Left renal pelvis (tissue), 4 donors: ENCODE results near the gene CELF1. TPM values are rescaled to one million over a fixed set of nuclear protein-coding genes. Genes with fewer than 3 reads are reported as not detected.
A peak's percentile ranks its signal among the peaks of the same experiment; 100 is the strongest.
"Not testable (repeated sequence)": the region's sequence is repeated elsewhere in the genome, so short reads cannot be mapped to it uniquely, and the experiment has no call there.

ENCODE experiments used
- DNase-seq, 4 donors: peaks; one replicate each; pipeline ENCODE4 v3.0.0-alpha.2; 2013; ENCODE audit warnings: low read depth in 4 of 4, low spot score in 3 of 4
- polyA plus RNA-seq, 4 donors: library from polyadenylated mRNA; unstranded; fragments of 120-200 nt; gene quantifications; one replicate each; pipeline ENCODE4 v1.2.1, GENCODE V29; 2013; ENCODE audit not compliant: insufficient read length in 4 of 4

CELF1 gene
- polyA plus RNA-seq, 4 donors: 76.5 to 122 (median 106) TPM

DNA sequence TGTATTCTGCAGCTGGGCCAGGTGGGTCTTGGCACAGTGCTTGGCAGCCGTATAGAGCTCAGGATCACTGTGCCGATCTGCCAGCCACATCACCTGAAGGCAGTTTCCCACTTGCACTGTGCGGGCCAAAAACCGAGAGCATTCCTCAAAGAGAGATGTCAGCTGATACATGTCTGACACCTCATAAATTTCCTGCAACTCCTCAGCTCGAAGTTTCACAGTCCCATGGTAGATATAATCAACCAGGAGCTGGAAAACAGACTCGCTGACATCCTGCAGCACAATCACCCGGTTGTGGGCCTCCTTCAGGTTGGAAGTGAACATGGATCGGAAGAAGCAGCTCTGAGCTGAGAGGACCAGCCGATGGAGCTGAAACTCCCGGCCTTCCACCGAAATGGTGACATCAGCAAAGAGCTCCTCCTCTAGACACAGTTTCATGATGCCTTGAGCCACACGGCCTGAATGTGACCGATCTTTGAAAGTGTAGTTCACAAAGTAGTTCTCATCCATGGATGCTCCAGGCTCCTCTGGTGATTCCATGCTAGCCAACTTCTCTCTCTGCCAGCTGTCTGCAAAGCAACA is 24.6 kb upstream of the CELF1 start:
- no peak for DNase-seq

DNA sequence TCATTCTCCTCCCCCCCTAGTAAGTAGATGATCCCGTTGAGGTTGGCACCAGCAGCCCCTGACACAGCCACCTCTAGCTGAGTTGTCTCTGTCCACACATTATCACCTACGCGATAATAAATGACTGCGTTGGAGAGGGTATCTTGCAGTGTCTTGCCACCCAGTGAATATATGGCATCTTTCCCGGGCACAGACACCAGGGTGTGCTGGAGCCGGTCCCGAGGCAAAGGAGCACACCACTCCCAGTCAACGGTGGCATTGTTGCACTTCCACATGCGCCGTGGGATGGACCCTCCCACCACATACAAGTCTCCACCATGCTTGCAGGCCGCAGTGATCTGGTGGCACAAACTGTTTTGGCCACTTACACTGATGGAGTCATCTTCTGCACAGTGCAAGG is 20.4 kb upstream of the CELF1 start:
- DNase-seq: no peak

- DNase-seq: no peak
Observed at GRCh38 chr11:47572715-47573255, 19.9 kb upstream of the CELF1 start.

- no peak for DNase-seq
Observed at GRCh38 chr11:47571895-47572294, 19.0 kb upstream of the CELF1 start.

GRCh38 chr11:47571357-47571729 is 18.4 kb upstream of the CELF1 start:
- DNase-seq: no peak

- DNase-seq: no peak
Observed at GRCh38 chr11:47570651-47571356, 17.9 kb upstream of the CELF1 start.

- DNase-seq: no peak
Observed at GRCh38 chr11:47569646-47570045, 16.7 kb upstream of the CELF1 start.

DNA sequence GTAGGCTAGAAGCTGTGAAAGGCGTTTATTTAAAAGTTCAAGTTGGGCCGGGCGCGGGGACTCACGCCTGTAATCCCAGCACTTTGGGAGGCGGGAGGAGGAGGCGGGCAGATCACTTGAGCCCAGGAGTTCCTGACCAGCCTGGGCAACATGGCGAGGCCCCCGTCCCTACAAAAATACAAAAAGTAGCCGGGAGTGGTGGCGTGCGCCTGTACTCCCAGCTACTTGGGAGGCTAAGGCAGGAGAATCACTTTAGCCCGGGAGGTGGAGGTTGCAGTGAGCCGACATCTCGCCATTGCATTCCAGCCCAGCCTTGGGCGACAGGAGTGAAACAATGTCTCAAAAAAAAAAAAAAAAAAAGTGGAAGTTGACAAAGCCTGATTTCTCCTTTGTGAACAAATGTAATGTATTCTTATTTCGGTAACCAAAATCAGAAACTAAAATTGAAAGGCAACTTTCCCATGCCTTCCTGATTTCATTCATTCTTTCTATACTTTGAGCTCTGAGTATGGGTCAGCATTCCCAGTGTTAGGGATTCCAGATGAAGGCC is 13.3 kb upstream of the CELF1 start:
- no peak for DNase-seq

DNA sequence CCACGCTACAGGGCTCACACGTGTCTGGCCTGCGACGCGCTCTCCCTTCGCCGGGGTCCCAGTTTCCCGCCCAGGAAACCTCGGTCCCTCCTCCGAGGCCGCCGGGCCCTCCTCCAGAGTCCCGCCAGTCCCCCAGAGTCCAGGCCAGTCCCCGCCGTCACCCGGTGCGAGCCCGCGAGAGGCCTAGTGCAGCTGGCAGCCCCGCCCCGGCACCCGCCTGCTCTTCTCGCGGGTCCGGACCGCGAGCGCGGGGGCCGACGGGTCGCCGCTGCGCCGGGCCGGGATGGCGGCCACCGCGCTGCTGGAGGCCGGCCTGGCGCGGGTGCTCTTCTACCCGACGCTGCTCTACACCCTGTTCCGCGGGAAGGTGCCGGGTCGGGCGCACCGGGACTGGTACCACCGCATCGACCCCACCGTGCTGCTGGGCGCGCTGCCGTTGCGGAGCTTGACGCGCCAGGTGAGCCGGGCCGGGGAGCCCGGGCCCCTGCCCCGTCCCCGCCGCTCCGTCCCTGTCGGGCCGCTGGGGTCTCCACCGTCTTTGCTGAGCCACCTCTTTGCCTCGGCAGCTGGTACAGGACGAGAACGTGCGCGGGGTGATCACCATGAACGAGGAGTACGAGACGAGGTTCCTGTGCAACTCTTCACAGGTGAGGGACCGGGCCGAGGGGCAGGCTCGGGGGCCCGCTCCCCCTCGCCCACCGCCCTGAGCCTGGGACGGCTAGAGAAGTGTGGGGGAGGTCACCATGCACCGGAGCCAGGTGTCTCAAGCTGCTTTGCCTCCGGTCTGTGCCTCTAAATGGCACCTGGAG is 12.6 kb upstream of the CELF1 start, which contains the start of gene PTPMT1:
TSS of gene PTPMT1 (plus strand) at position 260 of the 809 bp plus-strand sequence. CDS start at position 284, 24 bp downstream.
- no peak for DNase-seq

- DNase-seq: no peak
Observed at GRCh38 chr11:47564933-47565339, 12.0 kb upstream of the CELF1 start.

DNA sequence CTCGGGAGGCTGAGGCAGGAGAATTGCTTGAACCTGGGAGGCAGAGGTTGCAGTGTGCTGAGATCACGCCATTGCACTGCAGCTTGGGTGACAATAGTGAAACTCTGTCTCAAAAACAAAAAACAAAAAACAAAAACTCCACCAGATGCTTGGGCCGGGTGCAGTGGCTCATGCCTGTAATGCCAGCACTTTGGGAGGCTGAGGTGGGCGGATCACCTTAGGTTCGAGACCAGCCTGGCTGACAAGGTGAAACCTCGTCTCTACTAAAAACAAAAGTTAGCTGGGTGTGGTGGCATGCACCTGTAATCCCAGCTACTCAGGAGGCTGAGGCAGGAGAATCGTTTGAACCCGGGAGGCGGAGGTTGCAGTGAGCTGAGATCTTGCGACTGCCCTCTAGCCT is 11.4 kb upstream of the CELF1 start:
- not testable (repeated sequence) for DNase-seq

DNA sequence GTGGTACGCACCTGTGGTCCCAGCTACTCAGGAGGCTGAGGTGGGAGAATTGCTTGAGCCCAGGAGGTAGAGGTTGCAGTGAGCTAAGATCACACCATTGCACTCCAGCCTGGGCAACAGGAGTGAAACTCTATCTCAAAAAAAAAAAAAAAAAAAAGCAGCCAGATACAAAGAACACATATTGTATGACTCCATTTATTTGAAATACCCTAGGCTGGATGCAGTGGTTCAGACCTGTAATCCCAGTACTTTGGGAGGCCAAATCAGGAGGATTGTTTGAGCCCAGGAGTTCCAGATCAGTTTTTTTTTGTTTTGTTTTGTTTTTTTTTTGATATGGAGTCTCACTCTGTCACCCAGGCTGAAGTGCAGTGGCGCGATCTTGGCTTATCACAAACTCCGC is 9.5 kb upstream of the CELF1 start:
- DNase-seq: not testable (repeated sequence)

DNA sequence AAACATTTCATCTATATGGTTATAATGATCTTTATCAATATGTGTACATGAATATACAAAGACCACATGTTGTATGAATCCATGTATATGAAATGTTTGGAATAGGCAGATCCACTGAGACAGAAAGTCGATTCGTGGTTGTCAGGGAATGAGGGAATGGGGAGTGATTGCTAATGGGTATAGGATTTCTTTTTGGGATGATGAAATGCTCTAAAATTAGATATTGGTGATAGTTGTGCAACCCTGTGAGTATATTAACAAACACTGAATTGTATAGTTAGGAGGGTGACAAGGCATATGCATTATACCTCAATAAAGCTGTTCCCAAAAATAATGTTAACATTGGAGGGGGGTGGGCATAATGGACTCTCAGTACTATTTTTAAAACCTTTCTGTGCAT is 7.5 kb upstream of the CELF1 start:
- no peak for DNase-seq

DNA sequence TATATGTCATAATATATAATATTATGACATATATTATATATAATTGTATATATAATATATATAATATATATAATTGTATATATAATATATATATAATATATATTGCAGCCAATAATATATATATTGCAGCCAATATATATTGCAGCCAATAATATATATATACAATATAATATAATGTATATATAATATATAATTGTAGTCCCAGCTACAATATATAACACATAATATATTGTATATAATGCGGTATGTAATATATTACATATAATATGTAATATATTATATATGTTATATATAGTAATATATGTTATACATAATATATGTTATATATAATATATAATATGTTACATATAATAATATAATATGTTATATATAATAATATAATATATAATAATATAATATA is 5.8 kb upstream of the CELF1 start:
- DNase-seq: no peak

DNA sequence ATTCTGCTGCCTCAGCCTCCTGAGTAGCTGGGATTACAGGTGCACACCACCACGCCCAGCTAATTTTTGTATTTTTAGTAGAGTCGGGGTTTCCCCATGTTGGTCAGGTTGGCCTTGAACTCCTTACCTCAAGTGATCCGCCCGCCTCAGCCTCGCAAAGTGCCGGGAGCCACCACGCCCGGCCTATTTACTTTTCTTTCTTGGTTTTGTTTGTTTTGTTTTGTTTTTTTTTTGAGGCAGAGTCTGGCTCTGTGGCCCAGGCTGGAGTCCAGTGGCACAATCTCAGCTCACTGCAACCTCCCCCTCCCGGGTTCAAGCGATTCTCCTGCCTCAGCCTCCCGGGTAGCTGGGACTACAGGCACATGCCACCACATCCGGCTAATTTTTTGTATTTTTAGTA is 4.1 kb upstream of the CELF1 start:
- DNase-seq: not testable (repeated sequence)

DNA sequence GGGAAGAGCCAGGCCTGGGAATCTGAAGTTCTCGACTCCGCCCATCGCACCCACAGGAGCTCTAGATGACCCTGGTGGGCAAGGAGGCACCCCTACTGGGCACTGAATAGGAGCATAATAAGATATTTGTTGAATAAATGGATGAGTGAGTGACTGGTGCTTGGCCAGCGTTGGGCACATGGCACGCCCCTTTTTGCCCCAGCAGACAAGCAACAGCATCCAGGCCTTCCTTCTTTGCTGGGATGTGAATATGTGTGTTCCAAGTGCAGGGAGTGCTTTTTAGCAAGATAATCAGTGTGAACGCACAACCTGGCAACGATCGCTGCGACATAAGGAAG is 443 bp upstream of the CELF1 start:
- no peak for DNase-seq

DNA sequence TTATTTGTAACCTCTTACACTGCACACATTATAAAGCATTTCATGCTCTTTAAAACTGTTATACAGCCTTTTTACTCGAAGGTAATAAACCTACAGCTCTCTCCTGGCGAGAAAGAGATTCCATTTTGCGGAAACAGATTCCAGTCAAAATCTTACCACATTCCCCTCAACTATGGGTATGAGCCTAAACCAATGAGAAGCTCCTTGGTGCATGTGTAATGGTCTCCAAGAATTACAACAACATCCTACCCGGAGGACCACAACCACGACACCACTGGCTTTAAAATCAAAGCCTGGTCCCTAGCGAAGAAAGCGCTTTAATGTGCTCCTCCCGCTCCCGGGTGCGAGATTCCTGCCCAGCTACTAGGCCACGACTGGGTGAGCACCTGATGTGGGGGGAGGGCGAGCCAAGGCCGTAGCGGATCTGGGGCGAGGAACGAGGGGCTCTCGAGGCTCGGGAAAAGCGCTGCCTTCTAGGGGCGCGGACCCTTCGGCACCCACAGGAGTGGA is 821 bp downstream of the CELF1 start:
- peak in 1 of 4 donors; percentile 43 for DNase-seq

GRCh38 chr11:47551086-47551485 is 1.8 kb downstream of the CELF1 start:
- no peak for DNase-seq

GRCh38 chr11:47550288-47551047 is 2.5 kb downstream of the CELF1 start:
- no peak for DNase-seq

DNA sequence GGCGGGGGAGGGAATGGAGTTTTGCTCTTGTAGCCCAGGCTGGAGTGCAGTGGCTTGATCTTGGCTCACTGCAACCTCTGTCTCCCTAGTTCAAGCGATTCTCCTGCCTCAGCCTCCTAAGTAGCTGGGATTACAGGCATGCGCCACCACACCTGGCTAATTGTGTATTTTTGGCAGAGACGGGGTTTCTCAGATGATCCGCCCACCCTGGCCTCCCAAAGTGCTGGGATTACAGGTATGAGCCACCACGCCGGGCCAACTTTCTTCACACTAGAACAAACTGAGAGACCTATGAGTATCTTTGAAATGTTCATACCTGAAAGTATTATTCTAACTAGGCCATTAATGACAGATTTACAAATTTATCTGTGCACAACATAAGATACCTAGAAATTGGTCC is 6.7 kb downstream of the CELF1 start:
- not testable (repeated sequence) for DNase-seq
